NCI-H345 (cell line): Measurements from ENCODE around the gene APOLD1.

Experiments used
- DNase-seq: peaks from one replicate; lab custom pipeline; 2025; lab: John Stamatoyannopoulos, UW

APOLD1 gene

GRCh38 chr12:12839873-12840579 is 54.6 kb downstream of the APOLD1 start:
- DNase-seq = no peak

- no peak for DNase-seq
Observed at GRCh38 chr12:12840580-12840899, 55.1 kb downstream of the APOLD1 start.
